Breast epithelium (tissue), 4 donors: ENCODE measurements around the gene RHEX. TPM values are rescaled to one million over a fixed set of nuclear protein-coding genes. Genes with fewer than 3 reads are reported as not detected.

Experiments
- DNase-seq, 2 donors: peaks; one replicate each; pipeline ENCODE4 v3.0.0-alpha.2; 2019; ENCODE audit warnings: low spot score in 2 of 2
- H3K27ac ChIP-seq, 2 donors: fragments of 200-600 bp; sonication (generic) in 1 of 2; one replicate each; pipeline ENCODE4 v1.5.1; 2016 to 2019; ENCODE audit warnings: mild to moderate bottlenecking in 1 of 2
- H3K27me3 ChIP-seq, 2 donors: fragments of 200-600 bp; sonication (generic) in 1 of 2; one replicate each; pipeline versions ENCODE4 v1.5.1 to v1.6.0; 2017 to 2019; ENCODE audit warnings: control low read depth in 1 of 2, mild to moderate bottlenecking in 1 of 2
- H3K36me3 ChIP-seq: fragments of 200-600 bp; one replicate; pipeline ENCODE4 v1.5.1; 2019
- H3K4me1 ChIP-seq, 2 donors: fragments of 200-600 bp; sonication (generic); one replicate each; pipeline ENCODE4 v1.5.1; 2016 to 2019; ENCODE audit warnings: control low read depth in 1 of 2
- H3K4me3 ChIP-seq, 3 donors: fragments of 200-600 bp; sonication (generic); 1 replicate in 2 of 3; 2 replicates in 1 of 3; pipeline ENCODE4 v1.5.1; 2016 to 2019; ENCODE audit warnings: mild to moderate bottlenecking in 3 of 3, moderate library complexity in 2 of 3
- H3K9me3 ChIP-seq, 2 donors: fragments of 200-600 bp; sonication (generic) in 1 of 2; one replicate each; pipeline ENCODE4 v1.5.1; 2016 to 2019; ENCODE audit warnings: control low read depth in 1 of 2
- POLR2A ChIP-seq: fragments of 450-650 bp; IDR thresholded peaks from one replicate; pipeline ENCODE4 v1.6.1; 2016; ENCODE audit warnings: antibody characterized with exemption, mild to moderate bottlenecking, moderate library complexity
- POLR2AphosphoS5 ChIP-seq, 3 donors: sonication (generic); formaldehyde crosslinking; IDR thresholded peaks; one replicate each; pipeline ENCODE4 v1.6.1; 2017; ENCODE audit warnings: antibody characterized with exemption in 3 of 3
- intact Hi-C: fragments of 100-400 bp; cut with DNase I; formaldehyde crosslinking; loops from one replicate; pipeline ENCODE4 v1.15.1; 2023; ENCODE audit warnings: low total_unique reads
- total RNA-seq, 3 donors: library from RNA; depleted of rRNA; stranded (reverse); fragments of >200 nt; gene quantifications; one replicate each; pipeline ENCODE4 v1.1.0, GENCODE V29; 2016
- TF ChIP-seq, protein P1 (sequence below), 3 donors: fragments of 450-650 bp; IDR thresholded peaks; one replicate each; pipeline ENCODE4 v1.5.1; 2016 to 2017; ENCODE audit warnings: antibody characterized with exemption in 3 of 3, mild to moderate bottlenecking in 3 of 3, moderate library complexity in 3 of 3

RHEX gene
- total RNA-seq, 3 donors from 2014 or later = 0.98 to 20.6 (median 4.4) TPM

GRCh38 chr1:206101351-206102045 is 48.5 kb downstream of the RHEX start:
- intact Hi-C loops = no loop called here
- no peaks in the 10 kb centered on the region for H3K9me3 ChIP-seq
- H3K36me3 ChIP-seq = no peaks in the 10 kb centered on the region
- TF ChIP-seq POLR2A (no peak), POLR2AphosphoS5 (IDR thresholded peaks at IDR 0.05) (no peak)
- TF ChIP-seq, protein P1, sequence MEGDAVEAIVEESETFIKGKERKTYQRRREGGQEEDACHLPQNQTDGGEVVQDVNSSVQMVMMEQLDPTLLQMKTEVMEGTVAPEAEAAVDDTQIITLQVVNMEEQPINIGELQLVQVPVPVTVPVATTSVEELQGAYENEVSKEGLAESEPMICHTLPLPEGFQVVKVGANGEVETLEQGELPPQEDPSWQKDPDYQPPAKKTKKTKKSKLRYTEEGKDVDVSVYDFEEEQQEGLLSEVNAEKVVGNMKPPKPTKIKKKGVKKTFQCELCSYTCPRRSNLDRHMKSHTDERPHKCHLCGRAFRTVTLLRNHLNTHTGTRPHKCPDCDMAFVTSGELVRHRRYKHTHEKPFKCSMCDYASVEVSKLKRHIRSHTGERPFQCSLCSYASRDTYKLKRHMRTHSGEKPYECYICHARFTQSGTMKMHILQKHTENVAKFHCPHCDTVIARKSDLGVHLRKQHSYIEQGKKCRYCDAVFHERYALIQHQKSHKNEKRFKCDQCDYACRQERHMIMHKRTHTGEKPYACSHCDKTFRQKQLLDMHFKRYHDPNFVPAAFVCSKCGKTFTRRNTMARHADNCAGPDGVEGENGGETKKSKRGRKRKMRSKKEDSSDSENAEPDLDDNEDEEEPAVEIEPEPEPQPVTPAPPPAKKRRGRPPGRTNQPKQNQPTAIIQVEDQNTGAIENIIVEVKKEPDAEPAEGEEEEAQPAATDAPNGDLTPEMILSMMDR (IDR thresholded peaks at IDR 0.05) = no peak
- H3K4me3 ChIP-seq = no peak overlapping the region
- no peaks in the 10 kb centered on the region for H3K27me3 ChIP-seq
- no peaks in the 10 kb centered on the region for H3K4me1 ChIP-seq
- no peak for DNase-seq
- H3K27ac ChIP-seq = no peak overlapping the region

- no peaks in the 10 kb centered on the region for H3K9me3 ChIP-seq
- intact Hi-C loops = no loop called here
- no peak for DNase-seq
- no peaks in the 10 kb centered on the region for H3K36me3 ChIP-seq
- TF ChIP-seq, protein P1 (IDR thresholded peaks at IDR 0.05) = no peak
- no peak overlapping the region for H3K27ac ChIP-seq
- H3K27me3 ChIP-seq = no peaks in the 10 kb centered on the region
- H3K4me3 ChIP-seq = no peak overlapping the region
- no peaks in the 10 kb centered on the region for H3K4me1 ChIP-seq
Measured at GRCh38 chr1:206102292-206102936, 49.4 kb downstream of the RHEX start.

- intact Hi-C loops = no loop called here
- Histone ChIP-seq H3K27me3 (no peaks in the 10 kb centered on the region), H3K4me1 (no peaks in the 10 kb centered on the region), H3K4me3 (no peak overlapping the region), H3K27ac (no peak overlapping the region), H3K9me3 (no peaks in the 10 kb centered on the region), H3K36me3 (no peaks in the 10 kb centered on the region)
- DNase-seq = no peak
- TF ChIP-seq POLR2A (no peak), POLR2AphosphoS5 (IDR thresholded peaks at IDR 0.05) (no peak)
- TF ChIP-seq, protein P1 (IDR thresholded peaks at IDR 0.05) = no peak
Measured at GRCh38 chr1:206103979-206104378, 51.0 kb downstream of the RHEX start.

DNA sequence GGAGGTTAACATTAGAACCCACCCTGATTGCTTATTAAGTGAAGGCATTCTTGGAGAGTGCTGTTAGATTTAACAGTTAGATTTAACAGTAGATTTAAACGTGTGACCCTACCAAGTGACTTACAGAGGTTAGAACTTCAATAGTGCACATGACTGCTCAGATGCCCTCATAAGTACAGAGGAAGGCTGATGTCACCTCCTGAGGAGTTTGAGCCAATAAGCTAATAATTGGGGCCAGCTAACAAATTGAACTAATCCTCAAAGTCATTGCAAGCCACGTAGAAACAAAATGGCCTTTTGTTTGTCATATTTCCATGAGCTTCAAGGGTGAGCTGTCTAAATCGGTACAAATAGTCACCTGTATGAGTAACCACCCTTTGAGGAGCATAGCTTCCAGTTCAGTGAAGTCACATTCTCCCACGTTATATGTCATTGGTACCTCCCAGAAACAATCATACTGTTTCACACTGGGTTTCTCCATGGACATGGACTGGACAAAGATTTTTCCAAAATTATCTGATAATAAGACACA is 52.6 kb downstream of the RHEX start:
- H3K9me3 ChIP-seq = no peaks in the 10 kb centered on the region
- H3K36me3 ChIP-seq = no peaks in the 10 kb centered on the region
- DNase-seq = no peak
- H3K4me3 ChIP-seq = no peak overlapping the region
- H3K27ac ChIP-seq = no peak overlapping the region
- no peak for TF ChIP-seq POLR2A
- TF ChIP-seq, protein P1 (IDR thresholded peaks at IDR 0.05) = no peak
- TF ChIP-seq POLR2AphosphoS5 (IDR thresholded peaks at IDR 0.05) = no peak
- H3K27me3 ChIP-seq = no peaks in the 10 kb centered on the region
- intact Hi-C loops = loop anchor here (5.0 kb wide), 1 partner anchor 123 kb away; no protein-coding TSS in a partner anchor
- no peaks in the 10 kb centered on the region for H3K4me1 ChIP-seq
